ENCODE data around the gene RPL10A.
"Not testable (repeated sequence)": the region's sequence is repeated elsewhere in the genome, so short reads cannot be mapped to it uniquely, and the experiment has no call there.

Gene RPL10A

GRCh38 chr6:35468181-35468979, at the start of gene RPL10A:
Gene RPL10A, plus strand, starts transcription at chr6:35468401. Its CDS starts 34 bp downstream, at chr6:35468435.
- Mint-ChIP-seq H3K4me3 (peak within 1 kb of the TSS; percentile 99), H3K27me3 (no peaks in the 10 kb centered on the region), H3K9me3 (no peaks in the 10 kb centered on the region), H3K4me1 (ENCODE audit: low read depth) (peaks cover 34% of the 10 kb centered on the region), H3K36me3 (ENCODE audit: low read depth) (peaks cover 54% of the 10 kb centered on the region), H3K27ac (peak within 1 kb of the TSS; percentile 99)
- intact Hi-C loops (cut with micrococcal nuclease), result loop anchor here (1.0 kb wide), 3 partner anchors 16 to 171 kb away; partner anchors contain the start of genes DEF6, FANCE and PPARD

- H3K9me3 Mint-ChIP-seq, result no peaks in the 10 kb centered on the region
- no peak overlapping the region for H3K27ac Mint-ChIP-seq
- H3K36me3 Mint-ChIP-seq (ENCODE audit: low read depth), result peaks cover 94% of the 10 kb centered on the region
- no peak overlapping the region for H3K4me3 Mint-ChIP-seq
- no peaks in the 10 kb centered on the region for H3K27me3 Mint-ChIP-seq
- H3K4me1 Mint-ChIP-seq (ENCODE audit: low read depth), result peaks cover 66% of the 10 kb centered on the region
- intact Hi-C loops (cut with micrococcal nuclease), result no loop called here
Measured at GRCh38 chr6:35419417-35419816, 48.8 kb upstream of the RPL10A start.

GRCh38 chr6:35419961-35420360, 48.2 kb upstream of the RPL10A start:
- no peak overlapping the region for H3K4me3 Mint-ChIP-seq
- no peak overlapping the region for H3K27ac Mint-ChIP-seq
- peaks cover 66% of the 10 kb centered on the region for H3K4me1 Mint-ChIP-seq (ENCODE audit: low read depth)
- H3K27me3 Mint-ChIP-seq, result no peaks in the 10 kb centered on the region
- intact Hi-C loops (cut with micrococcal nuclease), result no loop called here
- peaks cover 94% of the 10 kb centered on the region for H3K36me3 Mint-ChIP-seq (ENCODE audit: low read depth)
- H3K9me3 Mint-ChIP-seq, result no peaks in the 10 kb centered on the region

GRCh38 chr6:35425284-35425683, 42.9 kb upstream of the RPL10A start:
- Mint-ChIP-seq H3K27ac (peak overlapping the region; percentile 55), H3K4me1 (ENCODE audit: low read depth) (peaks cover 36% of the 10 kb centered on the region), H3K36me3 (ENCODE audit: low read depth) (peaks cover 95% of the 10 kb centered on the region), H3K27me3 (no peaks in the 10 kb centered on the region), H3K9me3 (peaks cover 23% of the 10 kb centered on the region), H3K4me3 (no peak overlapping the region)
- intact Hi-C loops (cut with micrococcal nuclease), result no loop called here

GRCh38 chr6:35426074-35426473, 42.1 kb upstream of the RPL10A start:
- Mint-ChIP-seq H3K27ac (peak overlapping the region; percentile 55), H3K4me1 (ENCODE audit: low read depth) (peaks cover 36% of the 10 kb centered on the region), H3K36me3 (ENCODE audit: low read depth) (peaks cover 88% of the 10 kb centered on the region), H3K27me3 (no peaks in the 10 kb centered on the region), H3K9me3 (peaks cover 25% of the 10 kb centered on the region), H3K4me3 (peak overlapping the region; percentile 17)
- intact Hi-C loops (cut with micrococcal nuclease), result no loop called here

- Mint-ChIP-seq H3K9me3 (peaks cover 25% of the 10 kb centered on the region), H3K27me3 (no peaks in the 10 kb centered on the region), H3K27ac (no peak overlapping the region), H3K4me1 (ENCODE audit: low read depth) (peaks cover 40% of the 10 kb centered on the region), H3K4me3 (no peak overlapping the region), H3K36me3 (ENCODE audit: low read depth) (peaks cover 74% of the 10 kb centered on the region)
- intact Hi-C loops (cut with micrococcal nuclease), result no loop called here
Measured at GRCh38 chr6:35427435-35427834, 40.8 kb upstream of the RPL10A start.

- H3K9me3 Mint-ChIP-seq, result peaks cover 25% of the 10 kb centered on the region
- no peak overlapping the region for H3K27ac Mint-ChIP-seq
- intact Hi-C loops (cut with micrococcal nuclease), result no loop called here
- H3K4me3 Mint-ChIP-seq, result no peak overlapping the region
- no peaks in the 10 kb centered on the region for H3K27me3 Mint-ChIP-seq
- peaks cover 69% of the 10 kb centered on the region for H3K36me3 Mint-ChIP-seq (ENCODE audit: low read depth)
- peaks cover 40% of the 10 kb centered on the region for H3K4me1 Mint-ChIP-seq (ENCODE audit: low read depth)
Measured at GRCh38 chr6:35427851-35428321, 40.3 kb upstream of the RPL10A start.

- H3K4me1 Mint-ChIP-seq (ENCODE audit: low read depth), result peaks cover 38% of the 10 kb centered on the region
- peaks cover 62% of the 10 kb centered on the region for H3K36me3 Mint-ChIP-seq (ENCODE audit: low read depth)
- no peak overlapping the region for H3K4me3 Mint-ChIP-seq
- H3K27me3 Mint-ChIP-seq, result no peaks in the 10 kb centered on the region
- intact Hi-C loops (cut with micrococcal nuclease), result no loop called here
- H3K27ac Mint-ChIP-seq, result no peak overlapping the region
- H3K9me3 Mint-ChIP-seq, result peaks cover 25% of the 10 kb centered on the region
Measured at GRCh38 chr6:35428421-35429149, 39.6 kb upstream of the RPL10A start.

GRCh38 chr6:35429463-35429862, 38.7 kb upstream of the RPL10A start:
- Mint-ChIP-seq H3K27me3 (no peaks in the 10 kb centered on the region), H3K4me3 (no peak overlapping the region), H3K9me3 (peaks cover 25% of the 10 kb centered on the region), H3K4me1 (ENCODE audit: low read depth) (peaks cover 30% of the 10 kb centered on the region), H3K27ac (no peak overlapping the region), H3K36me3 (ENCODE audit: low read depth) (peaks cover 54% of the 10 kb centered on the region)
- intact Hi-C loops (cut with micrococcal nuclease), result no loop called here

GRCh38 chr6:35432291-35432690, 35.9 kb upstream of the RPL10A start:
- Mint-ChIP-seq H3K9me3 (peaks cover 25% of the 10 kb centered on the region), H3K27me3 (peaks cover 1% of the 10 kb centered on the region), H3K27ac (no peak overlapping the region), H3K4me1 (ENCODE audit: low read depth) (peaks cover 5% of the 10 kb centered on the region), H3K36me3 (ENCODE audit: low read depth) (peaks cover 25% of the 10 kb centered on the region), H3K4me3 (no peak overlapping the region)
- intact Hi-C loops (cut with micrococcal nuclease), result no loop called here

GRCh38 chr6:35432702-35433101, 35.5 kb upstream of the RPL10A start:
- intact Hi-C loops (cut with micrococcal nuclease); H3K4me1 Mint-ChIP-seq (ENCODE audit: low read depth); H3K4me3 Mint-ChIP-seq; H3K27me3 Mint-ChIP-seq; H3K27ac Mint-ChIP-seq: not testable (repeated sequence)
- H3K36me3 Mint-ChIP-seq (ENCODE audit: low read depth), result peaks cover 21% of the 10 kb centered on the region
- peaks cover 25% of the 10 kb centered on the region for H3K9me3 Mint-ChIP-seq

GRCh38 chr6:35435074-35435837, 32.9 kb upstream of the RPL10A start:
- Mint-ChIP-seq H3K27ac (no peak overlapping the region), H3K9me3 (peaks cover 2% of the 10 kb centered on the region), H3K4me3 (no peak overlapping the region), H3K27me3 (peaks cover 1% of the 10 kb centered on the region), H3K36me3 (ENCODE audit: low read depth) (no peaks in the 10 kb centered on the region), H3K4me1 (ENCODE audit: low read depth) (peaks cover 5% of the 10 kb centered on the region)
- intact Hi-C loops (cut with micrococcal nuclease), result no loop called here

- H3K36me3 Mint-ChIP-seq (ENCODE audit: low read depth), result no peaks in the 10 kb centered on the region
- no peak overlapping the region for H3K27ac Mint-ChIP-seq
- peaks cover 1% of the 10 kb centered on the region for H3K27me3 Mint-ChIP-seq
- no peak overlapping the region for H3K4me3 Mint-ChIP-seq
- H3K4me1 Mint-ChIP-seq (ENCODE audit: low read depth), result peaks cover 5% of the 10 kb centered on the region
- no peaks in the 10 kb centered on the region for H3K9me3 Mint-ChIP-seq
- intact Hi-C loops (cut with micrococcal nuclease), result no loop called here
Measured at GRCh38 chr6:35436071-35436857, 31.9 kb upstream of the RPL10A start.

Measured in dendritic cell treated with granulocyte-macrophage colony-stimulating factor and Interleukin-4, amounts not matched to agents 40 ng/mL and 50 ng/mL, for 4 days (primary cell).